Measurements from ENCODE around the gene EFNA1. TPM values are rescaled to one million over a fixed set of nuclear protein-coding genes. Genes with fewer than 3 reads are reported as not detected.

Gene EFNA1
- total and polyA plus RNA-seq, 2 donors from 2014 or later = 61.1 to 133 TPM

DNA sequence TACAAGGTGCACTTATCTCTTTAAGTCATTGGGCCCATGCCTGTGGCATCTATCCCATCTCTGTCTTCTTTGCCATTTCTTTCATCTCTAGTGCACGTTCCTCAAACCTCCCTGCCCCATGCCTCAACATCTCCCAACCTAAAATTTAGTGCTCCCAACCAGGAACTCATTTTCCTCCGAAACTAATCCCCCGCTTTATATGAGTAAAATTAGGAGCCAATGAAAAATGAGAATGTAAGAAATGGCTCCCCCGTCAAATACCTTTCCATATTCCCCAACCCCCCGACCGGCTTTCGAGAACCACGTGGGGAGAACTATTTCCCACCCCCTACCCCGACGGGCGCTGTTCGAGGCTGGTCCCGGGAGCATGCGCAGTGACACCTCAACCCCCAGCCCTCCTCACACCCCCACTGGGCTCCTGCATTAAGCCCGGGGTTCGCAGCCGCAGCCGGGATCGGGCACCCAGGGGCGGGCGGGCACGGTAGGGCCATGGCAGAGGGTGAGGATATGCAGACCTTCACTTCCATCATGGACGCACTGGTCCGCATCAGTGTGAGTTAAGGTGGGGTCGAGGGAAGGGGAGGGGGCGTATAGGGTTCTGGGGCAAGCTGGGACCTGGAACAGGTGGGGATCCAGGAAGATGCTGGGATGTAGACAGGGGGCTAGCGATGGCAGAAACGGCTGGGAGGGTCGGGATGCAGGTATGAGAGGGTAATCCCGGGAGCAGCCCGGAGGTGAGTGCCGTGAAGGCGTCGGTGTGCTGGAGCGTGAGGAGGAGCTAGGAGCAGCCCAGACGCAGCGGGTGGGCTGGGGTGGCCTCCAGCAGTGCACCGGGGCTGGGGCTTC, 46.0 kb downstream of the EFNA1 start, which contains the start of gene TRIM46:
TSS of gene TRIM46 (plus strand) at position 372 of the 846 bp plus-strand sequence. CDS start at position 490, 118 bp downstream.
- Histone ChIP-seq H3K27me3 (ENCODE audit: control insufficient read depth, insufficient read depth, low read length) (no peaks in the 10 kb centered on the region), H3K9me3 (ENCODE audit: control insufficient read depth in 2 of 3, insufficient read depth in 1 of 3, low read length in 3 of 3) (no peaks in the 10 kb centered on the region), H3K9ac (ENCODE audit: low read length in 3 of 3) (peak within 1 kb of the TSS; percentile 55 to 92 (median 86)), H3K4me3 (ENCODE audit: low read length in 3 of 3) (peak within 1 kb of the TSS; percentile 82 to 94 (median 93)), H3K4me1 (ENCODE audit: control insufficient read depth in 2 of 3, insufficient read depth in 2 of 3, low read depth in 1 of 3, low read length in 3 of 3) (peaks cover 0 to 19% (median 10%) of the 10 kb centered on the region in 3 donors), H3K36me3 (ENCODE audit: control insufficient read depth in 2 of 3, insufficient read depth in 3 of 3, low read length in 3 of 3) (peaks cover 4 to 14% (median 10%) of the 10 kb centered on the region in 3 donors), H3K27ac (ENCODE audit: low read depth in 2 of 2, low read length in 2 of 2) (peak within 1 kb of the TSS; percentile 92)
- TF ChIP-seq, protein P1, sequence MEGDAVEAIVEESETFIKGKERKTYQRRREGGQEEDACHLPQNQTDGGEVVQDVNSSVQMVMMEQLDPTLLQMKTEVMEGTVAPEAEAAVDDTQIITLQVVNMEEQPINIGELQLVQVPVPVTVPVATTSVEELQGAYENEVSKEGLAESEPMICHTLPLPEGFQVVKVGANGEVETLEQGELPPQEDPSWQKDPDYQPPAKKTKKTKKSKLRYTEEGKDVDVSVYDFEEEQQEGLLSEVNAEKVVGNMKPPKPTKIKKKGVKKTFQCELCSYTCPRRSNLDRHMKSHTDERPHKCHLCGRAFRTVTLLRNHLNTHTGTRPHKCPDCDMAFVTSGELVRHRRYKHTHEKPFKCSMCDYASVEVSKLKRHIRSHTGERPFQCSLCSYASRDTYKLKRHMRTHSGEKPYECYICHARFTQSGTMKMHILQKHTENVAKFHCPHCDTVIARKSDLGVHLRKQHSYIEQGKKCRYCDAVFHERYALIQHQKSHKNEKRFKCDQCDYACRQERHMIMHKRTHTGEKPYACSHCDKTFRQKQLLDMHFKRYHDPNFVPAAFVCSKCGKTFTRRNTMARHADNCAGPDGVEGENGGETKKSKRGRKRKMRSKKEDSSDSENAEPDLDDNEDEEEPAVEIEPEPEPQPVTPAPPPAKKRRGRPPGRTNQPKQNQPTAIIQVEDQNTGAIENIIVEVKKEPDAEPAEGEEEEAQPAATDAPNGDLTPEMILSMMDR (IDR thresholded peaks at IDR 0.05; ENCODE audit: borderline replicate concordance, extremely low read depth, insufficient read depth) = no peak
- FAIRE-seq = no peak
- DNase-seq = peak in 4 of 5 donors; percentile 46 to 86 (median 70)
- intact Hi-C loops (cut with DNase I) = loop anchor here (10.0 kb wide), 1 partner anchor 51 kb away; no protein-coding TSS in a partner anchor

- no peak for FAIRE-seq
- Histone ChIP-seq H3K4me3 (ENCODE audit: low read length in 3 of 3) (peak overlapping the region in 1 of 3 donors; percentile 33), H3K9ac (ENCODE audit: low read length in 3 of 3) (peak overlapping the region in 1 of 3 donors; percentile 15), H3K36me3 (ENCODE audit: control insufficient read depth in 2 of 3, insufficient read depth in 3 of 3, low read length in 3 of 3) (peaks cover 0 to 5% (median 2%) of the 10 kb centered on the region in 3 donors), H3K4me1 (ENCODE audit: control insufficient read depth in 2 of 3, insufficient read depth in 2 of 3, low read depth in 1 of 3, low read length in 3 of 3) (peaks cover 0 to 19% (median 10%) of the 10 kb centered on the region in 3 donors), H3K9me3 (ENCODE audit: control insufficient read depth in 2 of 3, insufficient read depth in 1 of 3, low read length in 3 of 3) (no peaks in the 10 kb centered on the region), H3K27me3 (ENCODE audit: control insufficient read depth, insufficient read depth, low read length) (no peaks in the 10 kb centered on the region), H3K27ac (ENCODE audit: low read depth in 2 of 2, low read length in 2 of 2) (no peak overlapping the region)
- DNase-seq = peak; percentile 45 to 90 (median 61)
- TF ChIP-seq, protein P1 (IDR thresholded peaks at IDR 0.05; ENCODE audit: borderline replicate concordance, extremely low read depth, insufficient read depth) = no peak
- intact Hi-C loops (cut with DNase I) = loop anchor here (10.0 kb wide), 1 partner anchor 50 kb away; no protein-coding TSS in a partner anchor
Measured at GRCh38 chr1:155174324-155175280, 46.9 kb downstream of the EFNA1 start.

GRCh38 chr1:155175281-155175926, 47.7 kb downstream of the EFNA1 start:
- no peak overlapping the region for H3K9ac ChIP-seq (ENCODE audit: low read length in 3 of 3)

More at GRCh38 chr1:155175281-155175926, 47.7 kb downstream of the EFNA1 start:
- no peak overlapping the region for H3K27ac ChIP-seq (ENCODE audit: low read depth in 2 of 2, low read length in 2 of 2)
- H3K4me1 ChIP-seq (ENCODE audit: control insufficient read depth in 2 of 3, insufficient read depth in 2 of 3, low read depth in 1 of 3, low read length in 3 of 3) = peaks cover 0 to 19% (median 10%) of the 10 kb centered on the region in 3 donors
- FAIRE-seq (no peak), DNase-seq (peak in 2 of 5 donors; percentile 57 to 83)
- peaks cover 0 to under 1% (median 0%) of the 10 kb centered on the region in 3 donors for H3K36me3 ChIP-seq (ENCODE audit: control insufficient read depth in 2 of 3, insufficient read depth in 3 of 3, low read length in 3 of 3)
- intact Hi-C loops (cut with DNase I) = loop anchor here (10.0 kb wide), 1 partner anchor 49 kb away; no protein-coding TSS in a partner anchor
- H3K4me3 ChIP-seq (ENCODE audit: low read length in 3 of 3) = no peak overlapping the region
- H3K27me3 ChIP-seq (ENCODE audit: control insufficient read depth, insufficient read depth, low read length) = no peaks in the 10 kb centered on the region
- TF ChIP-seq, protein P1 (IDR thresholded peaks at IDR 0.05; ENCODE audit: borderline replicate concordance, extremely low read depth, insufficient read depth) = no peak
- no peaks in the 10 kb centered on the region for H3K9me3 ChIP-seq (ENCODE audit: control insufficient read depth in 2 of 3, insufficient read depth in 1 of 3, low read length in 3 of 3)
